Subcutaneous adipose tissue (tissue), 4 donors: ENCODE measurements around the gene FKBP8. TPM values are rescaled to one million over a fixed set of nuclear protein-coding genes. Genes with fewer than 3 reads are reported as not detected.

Experiments
- total RNA-seq, 4 donors: library from RNA; depleted of rRNA; stranded (reverse); fragments of >200 nt; gene quantifications; one replicate each; pipeline ENCODE4 v1.1.0, GENCODE V29; 2016
- TF ChIP-seq, protein P1 (sequence below): fragments of 450-650 bp; IDR thresholded peaks from one replicate; pipeline ENCODE4 v1.5.1; 2016; ENCODE audit warnings: low read depth, mild to moderate bottlenecking, control low read depth, antibody characterized with exemption, moderate library complexity

Gene FKBP8
- total RNA-seq, 4 donors from 2014 or later = 105 to 369 (median 280) TPM

DNA sequence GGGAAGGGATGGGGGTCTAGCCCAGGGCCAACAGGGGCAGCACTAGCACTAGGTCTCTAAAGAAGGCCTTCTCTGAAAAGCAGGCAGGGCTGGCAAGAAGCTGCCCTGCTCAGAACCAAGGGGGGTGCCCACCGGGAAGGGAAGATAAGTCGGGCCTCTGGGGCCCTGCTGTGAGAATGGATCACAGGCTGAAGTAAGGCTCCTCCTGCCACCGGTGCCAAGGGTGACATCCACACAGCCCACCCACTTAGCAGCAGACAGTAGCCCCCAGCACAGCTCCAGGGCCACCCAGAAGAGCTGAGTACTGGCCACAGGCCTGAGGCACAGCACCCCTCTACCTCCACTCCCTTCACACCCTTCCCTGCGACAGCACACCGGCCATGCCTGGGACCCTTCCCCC, 27.4 kb downstream of the FKBP8 start:
- TF ChIP-seq, protein P1, sequence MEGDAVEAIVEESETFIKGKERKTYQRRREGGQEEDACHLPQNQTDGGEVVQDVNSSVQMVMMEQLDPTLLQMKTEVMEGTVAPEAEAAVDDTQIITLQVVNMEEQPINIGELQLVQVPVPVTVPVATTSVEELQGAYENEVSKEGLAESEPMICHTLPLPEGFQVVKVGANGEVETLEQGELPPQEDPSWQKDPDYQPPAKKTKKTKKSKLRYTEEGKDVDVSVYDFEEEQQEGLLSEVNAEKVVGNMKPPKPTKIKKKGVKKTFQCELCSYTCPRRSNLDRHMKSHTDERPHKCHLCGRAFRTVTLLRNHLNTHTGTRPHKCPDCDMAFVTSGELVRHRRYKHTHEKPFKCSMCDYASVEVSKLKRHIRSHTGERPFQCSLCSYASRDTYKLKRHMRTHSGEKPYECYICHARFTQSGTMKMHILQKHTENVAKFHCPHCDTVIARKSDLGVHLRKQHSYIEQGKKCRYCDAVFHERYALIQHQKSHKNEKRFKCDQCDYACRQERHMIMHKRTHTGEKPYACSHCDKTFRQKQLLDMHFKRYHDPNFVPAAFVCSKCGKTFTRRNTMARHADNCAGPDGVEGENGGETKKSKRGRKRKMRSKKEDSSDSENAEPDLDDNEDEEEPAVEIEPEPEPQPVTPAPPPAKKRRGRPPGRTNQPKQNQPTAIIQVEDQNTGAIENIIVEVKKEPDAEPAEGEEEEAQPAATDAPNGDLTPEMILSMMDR = no peak

DNA sequence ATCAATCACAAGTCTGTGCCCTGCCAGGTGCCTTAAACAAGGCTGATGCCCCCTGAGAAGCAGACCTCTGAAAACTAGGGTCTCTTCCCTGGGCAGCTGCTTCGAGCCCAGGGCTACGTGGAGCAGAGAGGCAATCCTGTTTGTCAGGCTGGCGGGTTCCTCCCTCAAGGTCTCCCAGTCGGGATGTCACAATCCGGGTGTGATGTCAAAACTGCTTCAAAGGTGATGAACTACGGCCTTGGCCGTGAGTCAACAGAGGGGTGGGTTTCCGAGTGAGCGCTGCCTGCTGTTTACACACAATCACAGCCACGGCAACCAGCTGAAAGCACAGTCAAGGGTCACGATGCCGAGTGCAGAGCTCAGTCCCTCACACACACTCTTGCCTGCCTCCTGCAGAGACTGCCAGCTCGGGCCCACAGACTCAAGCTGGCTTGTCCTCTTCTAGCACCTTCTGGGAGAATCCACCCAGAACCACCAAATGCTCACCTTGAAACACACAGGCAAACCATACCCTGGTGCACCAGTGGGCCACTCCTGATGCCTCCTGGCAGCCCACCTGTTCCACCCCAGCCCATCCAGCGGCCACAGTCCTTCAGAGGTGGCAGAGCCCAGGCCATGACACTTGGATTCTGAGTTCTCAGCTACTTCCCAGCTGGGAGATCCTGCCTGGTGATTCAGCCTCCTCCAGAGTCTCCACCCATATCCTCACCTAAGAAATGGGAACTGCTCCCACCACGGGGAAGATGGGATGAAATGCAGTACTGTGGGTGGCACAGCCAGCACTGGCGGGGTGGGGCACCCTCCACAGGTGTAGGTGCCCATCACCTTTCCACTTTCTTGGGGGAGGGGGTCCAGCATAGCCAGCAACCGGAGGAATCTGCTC, 28.3 kb downstream of the FKBP8 start:
- TF ChIP-seq, protein P1 = no peak

DNA sequence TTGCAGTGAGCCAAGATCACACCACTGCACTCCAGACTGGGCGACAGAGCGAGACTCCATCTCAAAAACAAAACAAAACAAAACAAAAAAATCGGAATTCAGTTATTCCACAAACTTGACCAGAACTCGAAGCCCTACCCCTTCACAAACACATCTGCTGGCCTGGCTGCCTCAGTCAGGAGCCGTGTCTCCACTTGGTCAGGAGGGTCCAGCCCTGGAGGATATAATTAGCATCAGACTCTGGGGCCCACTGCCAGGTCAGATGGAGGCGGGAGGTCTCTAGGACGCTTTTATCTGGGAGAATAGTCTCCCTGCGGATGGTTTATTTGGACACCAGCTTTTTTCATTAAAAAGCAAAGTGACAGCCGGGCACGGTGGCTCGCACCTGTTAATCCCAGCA, 29.5 kb downstream of the FKBP8 start:
- TF ChIP-seq, protein P1 = no peak

DNA sequence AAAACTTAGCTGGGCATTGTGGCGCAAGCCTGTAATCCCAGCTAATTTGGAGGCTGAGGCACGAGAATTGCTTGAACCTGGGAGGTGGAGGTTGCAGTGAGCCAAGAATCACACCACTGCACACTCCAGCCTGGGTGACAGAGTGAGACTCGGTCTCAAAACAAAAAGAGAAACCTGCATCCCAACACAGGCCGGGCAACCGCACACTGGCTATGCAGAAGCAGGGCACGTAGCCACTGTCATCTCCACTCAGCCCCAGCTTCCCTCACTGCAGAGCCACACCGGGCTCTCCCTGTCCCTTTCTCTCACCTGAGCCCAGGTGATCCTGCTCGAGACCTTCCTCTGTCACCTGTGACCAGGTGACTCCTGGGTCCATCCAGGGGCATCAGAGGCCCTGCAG, 33.2 kb downstream of the FKBP8 start:
- TF ChIP-seq, protein P1 = no peak

DNA sequence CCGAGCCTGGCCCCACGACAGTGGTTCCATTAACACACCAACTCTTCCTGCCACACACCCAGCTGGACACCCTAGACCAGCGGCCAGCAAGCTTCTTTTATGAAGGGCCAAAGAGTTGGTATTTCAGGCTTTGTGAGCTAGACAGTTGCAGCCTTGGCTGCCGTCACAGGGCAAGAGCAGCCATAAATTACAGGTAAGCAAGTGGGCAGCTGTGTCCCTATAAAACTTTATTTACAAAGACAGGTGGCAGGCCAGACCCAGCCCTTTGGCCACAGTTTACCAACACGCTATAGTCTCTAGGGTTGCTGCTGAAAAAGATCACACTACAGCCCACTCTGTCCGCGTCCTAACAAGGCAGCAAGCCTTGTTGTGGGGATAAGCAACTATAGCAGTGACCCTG, 34.8 kb downstream of the FKBP8 start:
- TF ChIP-seq, protein P1 = no peak

DNA sequence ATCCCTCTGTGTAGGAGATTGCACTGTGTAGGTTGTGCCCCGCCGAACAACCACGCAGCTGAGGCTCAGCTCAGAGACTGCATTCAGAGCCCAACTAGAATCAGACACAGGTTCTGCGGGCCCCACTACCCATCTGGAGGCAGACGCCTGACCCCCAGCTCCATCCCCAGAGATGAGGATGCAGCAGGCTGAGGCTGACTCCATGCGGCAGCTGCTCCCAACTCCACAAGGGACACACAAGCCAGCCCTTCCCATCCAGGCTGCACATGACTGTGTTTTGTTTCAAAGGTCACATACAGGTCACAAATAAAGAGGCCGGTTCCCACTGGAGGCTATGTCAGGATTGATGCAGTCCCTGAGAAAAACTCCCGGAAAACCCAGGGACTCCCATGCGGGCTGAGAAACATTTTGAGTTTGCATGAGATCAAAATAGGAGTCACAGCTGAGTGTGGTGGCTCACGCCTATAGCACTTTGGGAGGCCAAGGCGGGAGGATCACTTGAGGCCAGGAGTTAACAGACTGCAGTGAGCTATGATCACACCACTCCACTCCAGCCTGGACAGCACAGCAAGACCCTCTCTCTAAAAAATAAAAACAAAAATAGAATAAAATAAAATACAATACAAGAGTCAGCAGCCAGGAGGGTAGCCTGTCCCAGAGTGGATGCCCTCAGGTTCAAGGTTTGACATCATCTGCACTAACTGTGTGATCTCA, 35.5 kb downstream of the FKBP8 start:
- TF ChIP-seq, protein P1 = no peak

DNA sequence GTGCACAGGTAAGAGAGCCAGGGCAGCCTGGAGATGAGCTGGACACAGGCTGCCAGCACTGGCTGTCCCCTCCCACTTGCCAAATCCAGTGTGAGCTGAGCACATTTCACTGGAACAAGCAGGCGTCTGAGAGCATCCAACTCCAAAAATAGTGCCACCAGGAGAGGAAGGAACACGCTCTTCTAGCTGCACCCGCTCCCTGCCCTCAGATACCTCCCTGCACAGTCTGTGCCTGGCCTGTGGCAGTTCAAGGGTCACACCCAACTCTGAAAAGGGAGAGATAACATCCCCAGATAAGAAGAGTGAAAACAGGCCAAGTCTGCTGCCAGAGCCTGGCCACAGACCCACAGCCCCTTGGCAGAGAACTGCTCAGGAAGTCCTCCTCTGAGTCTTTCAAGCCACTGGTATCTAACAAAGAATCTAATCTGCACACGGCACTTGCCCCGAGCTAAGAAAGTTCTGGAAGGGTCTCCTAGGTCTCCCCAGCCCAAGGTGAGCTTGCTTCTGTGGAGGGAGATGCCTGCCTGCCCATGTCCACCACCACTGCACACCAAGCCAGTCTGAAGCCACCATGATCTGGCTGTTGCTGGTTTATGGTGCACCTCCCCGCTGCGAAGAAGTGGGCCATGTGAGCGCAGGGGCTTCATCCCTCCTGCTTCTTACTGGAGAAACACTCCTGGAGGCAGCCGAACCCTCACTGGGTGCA, 36.2 kb downstream of the FKBP8 start:
- TF ChIP-seq, protein P1 = no peak
